ENCODE data around the gene PEA15.

The PEA15 gene

DNA sequence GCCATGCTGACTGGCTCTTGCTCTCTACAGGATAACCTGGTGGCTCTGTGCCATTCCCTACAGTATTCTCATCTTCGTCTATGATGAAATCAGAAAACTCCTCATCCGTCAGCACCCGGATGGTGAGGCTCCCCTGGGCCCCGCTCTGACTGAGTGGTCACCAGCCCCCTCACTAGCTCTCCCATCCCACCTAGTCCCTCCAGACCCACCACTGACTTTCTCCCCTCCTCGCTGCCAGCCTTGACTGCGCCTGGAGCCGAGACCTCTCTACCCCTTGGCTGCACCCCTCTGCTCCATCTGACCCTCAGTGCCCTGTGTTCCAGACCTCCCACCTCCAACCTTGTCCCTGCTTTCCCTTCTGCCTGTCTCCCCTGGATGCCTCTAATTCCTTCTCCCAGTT lies 18.9 kb upstream of the PEA15 start:
- Histone ChIP-seq H3K9me3 (ENCODE audit: insufficient read depth, low read depth, low read length) (no peaks in the 10 kb centered on the region), H3K4me3 (ENCODE audit: low read length) (no peak overlapping the region), H3K27ac (ENCODE audit: low read depth, low read length) (no peak overlapping the region), H3K9ac (ENCODE audit: low read depth, low read length) (no peak overlapping the region), H3K36me3 (ENCODE audit: insufficient read depth, low read length) (no peaks in the 10 kb centered on the region), H3K4me1 (ENCODE audit: insufficient read depth, low read length) (peaks cover 5% of the 10 kb centered on the region), H3K27me3 (ENCODE audit: insufficient read depth, low read length) (no peaks in the 10 kb centered on the region)
- WGBS, result 96% methylated on average over 7 of the region's 7 CpGs

DNA sequence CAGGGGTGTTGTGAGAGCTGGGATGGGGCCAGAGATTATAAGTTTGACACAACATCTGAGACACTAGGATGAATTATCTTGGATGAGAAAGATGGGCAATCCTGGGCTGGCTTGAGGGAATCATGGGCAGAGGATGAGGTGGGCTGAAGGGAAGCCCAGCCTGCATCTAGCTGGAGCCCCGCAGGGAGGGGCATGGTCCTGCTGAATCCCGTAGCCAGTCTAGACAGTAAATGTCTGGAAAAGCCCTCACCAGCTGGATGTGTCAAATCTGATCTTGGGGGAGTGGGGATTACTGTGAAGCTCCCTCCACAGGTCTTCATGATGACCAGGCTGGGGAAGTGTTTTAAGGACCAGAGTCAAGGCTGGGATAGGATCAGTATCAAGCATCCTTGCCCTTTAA lies 18.5 kb upstream of the PEA15 start:
- H3K4me1 ChIP-seq (ENCODE audit: insufficient read depth, low read length), result peaks cover 5% of the 10 kb centered on the region
- 84% methylated on average over 2 of the region's 2 CpGs for WGBS

DNA sequence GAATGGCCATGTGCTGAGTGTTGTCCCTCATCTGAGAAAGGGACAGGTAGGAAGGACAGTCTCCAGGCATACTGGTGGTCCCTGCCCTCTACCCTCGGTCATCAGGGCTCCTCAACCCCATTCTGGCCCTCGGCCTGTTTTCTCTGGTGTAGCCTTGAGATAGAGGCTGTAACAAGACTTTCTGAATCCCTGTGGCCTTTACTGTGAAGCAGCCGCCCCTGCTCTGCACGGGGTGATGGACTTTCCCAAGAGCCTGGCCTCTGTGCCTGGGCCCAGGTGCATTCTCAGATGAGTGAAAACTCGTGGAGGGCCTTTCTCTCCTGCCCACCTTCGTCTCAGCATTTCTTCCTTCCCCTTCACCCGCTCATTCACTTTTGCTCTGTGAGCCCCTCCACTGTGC lies 17.8 kb upstream of the PEA15 start:
- Histone ChIP-seq H3K9me3 (ENCODE audit: insufficient read depth, low read depth, low read length) (no peaks in the 10 kb centered on the region), H3K9ac (ENCODE audit: low read depth, low read length) (no peak overlapping the region), H3K4me3 (ENCODE audit: low read length) (no peak overlapping the region), H3K27me3 (ENCODE audit: insufficient read depth, low read length) (no peaks in the 10 kb centered on the region), H3K27ac (ENCODE audit: low read depth, low read length) (no peak overlapping the region), H3K36me3 (ENCODE audit: insufficient read depth, low read length) (no peaks in the 10 kb centered on the region), H3K4me1 (ENCODE audit: insufficient read depth, low read length) (peaks cover 6% of the 10 kb centered on the region)
- WGBS, result 93% methylated on average over 7 of the region's 7 CpGs

More for the DNA sequence above, 18.5 kb upstream of the PEA15 start:
- no peak overlapping the region for H3K27ac ChIP-seq (ENCODE audit: low read depth, low read length)
- H3K27me3 ChIP-seq (ENCODE audit: insufficient read depth, low read length), result no peaks in the 10 kb centered on the region
- no peaks in the 10 kb centered on the region for H3K9me3 ChIP-seq (ENCODE audit: insufficient read depth, low read depth, low read length)
- H3K9ac ChIP-seq (ENCODE audit: low read depth, low read length), result no peak overlapping the region
- H3K36me3 ChIP-seq (ENCODE audit: insufficient read depth, low read length), result no peaks in the 10 kb centered on the region
- no peak overlapping the region for H3K4me3 ChIP-seq (ENCODE audit: low read length)

DNA sequence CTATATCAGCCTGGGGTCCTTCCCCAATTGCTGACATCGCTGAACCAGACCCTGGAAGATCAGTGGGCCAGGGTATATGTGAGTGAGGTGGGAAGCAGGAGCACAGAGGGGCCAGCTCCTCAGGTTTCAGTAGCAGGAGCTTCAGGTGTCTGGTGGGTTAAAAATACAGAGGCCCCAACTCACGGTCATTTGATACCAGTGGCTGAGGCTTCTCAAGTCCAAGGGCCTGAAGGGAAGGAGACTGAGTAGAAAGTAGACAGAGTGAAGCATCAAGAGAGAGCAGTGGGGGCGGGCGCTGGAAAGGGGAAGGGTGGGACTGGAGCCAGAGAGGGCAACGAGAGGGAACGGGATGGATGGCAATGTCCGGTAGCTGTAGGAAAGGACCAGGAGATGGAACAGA lies 16.8 kb upstream of the PEA15 start:
- Histone ChIP-seq H3K36me3 (ENCODE audit: insufficient read depth, low read length) (no peaks in the 10 kb centered on the region), H3K27me3 (ENCODE audit: insufficient read depth, low read length) (no peaks in the 10 kb centered on the region), H3K9ac (ENCODE audit: low read depth, low read length) (no peak overlapping the region), H3K4me1 (ENCODE audit: insufficient read depth, low read length) (peaks cover 14% of the 10 kb centered on the region), H3K4me3 (ENCODE audit: low read length) (no peak overlapping the region), H3K9me3 (ENCODE audit: insufficient read depth, low read depth, low read length) (no peaks in the 10 kb centered on the region), H3K27ac (ENCODE audit: low read depth, low read length) (no peak overlapping the region)
- WGBS, result 91% methylated on average over 7 of the region's 7 CpGs

DNA sequence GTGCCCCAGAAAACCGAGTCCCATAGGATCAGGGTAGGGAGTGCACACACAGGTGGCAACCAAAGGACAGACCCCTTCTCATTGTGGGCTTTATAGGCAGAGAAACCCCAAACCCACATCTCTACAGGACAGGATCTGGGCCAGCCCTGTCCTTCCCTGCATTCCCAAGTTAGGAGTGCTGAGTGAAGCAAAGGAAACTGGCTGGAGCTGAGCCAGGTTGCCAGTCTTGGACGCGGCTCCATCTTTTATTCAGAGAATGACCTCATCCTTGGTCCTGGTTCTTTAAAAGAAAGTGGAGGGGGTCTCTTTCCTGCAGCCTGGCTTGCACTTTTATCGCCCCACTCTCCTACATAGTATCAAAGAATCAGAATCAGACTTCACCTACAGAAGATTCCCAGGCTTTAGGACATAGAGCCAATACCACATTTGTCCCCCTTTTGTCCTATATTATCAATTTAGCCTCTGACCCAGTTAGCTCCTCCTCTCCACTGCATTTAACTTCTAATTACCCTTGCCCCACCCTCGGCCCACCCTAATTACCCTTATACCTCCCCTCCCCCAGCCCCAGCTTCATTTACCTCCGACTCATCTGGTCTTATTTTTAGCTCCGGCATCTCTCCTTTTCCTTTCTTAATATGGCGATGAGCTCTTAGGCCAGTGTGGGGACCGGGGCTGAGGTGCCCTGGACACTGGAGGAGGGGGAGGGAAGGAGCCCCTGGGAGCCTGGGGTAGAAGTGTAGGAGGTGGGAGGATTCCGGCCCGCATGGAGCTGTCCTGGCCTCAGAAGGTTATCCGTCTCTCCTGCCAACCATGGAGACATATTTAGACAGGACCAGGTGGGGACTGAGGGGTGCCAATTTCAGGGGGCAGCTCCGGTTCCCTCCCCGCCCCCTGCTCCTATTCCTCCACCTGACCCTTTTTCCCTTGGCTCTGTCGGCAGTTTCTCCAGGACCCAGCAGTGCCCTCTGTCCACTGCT lies 15.2 kb upstream of the PEA15 start, which contains the start of gene CASQ1:
CASQ1 (plus strand) TSS at position 927 of the 977 bp plus-strand sequence. CDS start 177 bp downstream, outside the sequence.
- no peak within 1 kb of the TSS for H3K27ac ChIP-seq (ENCODE audit: low read depth, low read length)
- no peaks in the 10 kb centered on the region for H3K9me3 ChIP-seq (ENCODE audit: insufficient read depth, low read depth, low read length)
- no peak within 1 kb of the TSS for H3K9ac ChIP-seq (ENCODE audit: low read depth, low read length)
- no peak within 1 kb of the TSS for H3K4me3 ChIP-seq (ENCODE audit: low read length)
- peaks cover 18% of the 10 kb centered on the region for H3K4me1 ChIP-seq (ENCODE audit: insufficient read depth, low read length)
- WGBS, result 80% methylated on average over 15 of the region's 15 CpGs
- H3K27me3 ChIP-seq (ENCODE audit: insufficient read depth, low read length), result no peaks in the 10 kb centered on the region
- no peaks in the 10 kb centered on the region for H3K36me3 ChIP-seq (ENCODE audit: insufficient read depth, low read length)

DNA sequence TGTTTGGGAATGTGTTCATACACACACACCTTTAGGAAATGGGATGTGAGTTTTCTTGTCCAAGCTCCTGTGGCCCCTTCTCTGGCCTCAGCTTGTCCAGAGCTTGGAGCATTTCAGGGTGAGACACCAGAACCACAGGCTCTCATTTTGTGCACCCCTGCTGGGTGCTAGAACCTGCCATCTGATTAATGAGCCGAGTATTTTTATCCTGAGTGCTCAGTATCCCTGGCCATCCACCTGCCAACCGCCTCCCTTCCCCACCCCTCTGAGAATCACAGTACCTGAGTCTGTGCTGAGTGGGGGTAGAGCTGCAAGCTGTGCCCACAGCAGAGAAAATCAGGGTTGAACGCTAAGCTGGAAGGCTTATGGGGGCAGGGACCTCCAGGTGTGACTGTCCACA lies 13.4 kb upstream of the PEA15 start:
- Histone ChIP-seq H3K9me3 (ENCODE audit: insufficient read depth, low read depth, low read length) (no peaks in the 10 kb centered on the region), H3K9ac (ENCODE audit: low read depth, low read length) (no peak overlapping the region), H3K4me3 (ENCODE audit: low read length) (no peak overlapping the region), H3K27ac (ENCODE audit: low read depth, low read length) (no peak overlapping the region), H3K36me3 (ENCODE audit: insufficient read depth, low read length) (no peaks in the 10 kb centered on the region), H3K27me3 (ENCODE audit: insufficient read depth, low read length) (no peaks in the 10 kb centered on the region), H3K4me1 (ENCODE audit: insufficient read depth, low read length) (peaks cover 18% of the 10 kb centered on the region)
- 92% methylated on average over 3 of the region's 3 CpGs for WGBS

- Histone ChIP-seq H3K9ac (ENCODE audit: low read depth, low read length) (no peak overlapping the region), H3K4me3 (ENCODE audit: low read length) (no peak overlapping the region), H3K36me3 (ENCODE audit: insufficient read depth, low read length) (no peaks in the 10 kb centered on the region), H3K27ac (ENCODE audit: low read depth, low read length) (no peak overlapping the region), H3K4me1 (ENCODE audit: insufficient read depth, low read length) (peaks cover 18% of the 10 kb centered on the region), H3K27me3 (ENCODE audit: insufficient read depth, low read length) (no peaks in the 10 kb centered on the region), H3K9me3 (ENCODE audit: insufficient read depth, low read depth, low read length) (no peaks in the 10 kb centered on the region)
These were observed 12.9 kb upstream of the PEA15 start for GRCh38 chr1:160192234-160192633.

DNA sequence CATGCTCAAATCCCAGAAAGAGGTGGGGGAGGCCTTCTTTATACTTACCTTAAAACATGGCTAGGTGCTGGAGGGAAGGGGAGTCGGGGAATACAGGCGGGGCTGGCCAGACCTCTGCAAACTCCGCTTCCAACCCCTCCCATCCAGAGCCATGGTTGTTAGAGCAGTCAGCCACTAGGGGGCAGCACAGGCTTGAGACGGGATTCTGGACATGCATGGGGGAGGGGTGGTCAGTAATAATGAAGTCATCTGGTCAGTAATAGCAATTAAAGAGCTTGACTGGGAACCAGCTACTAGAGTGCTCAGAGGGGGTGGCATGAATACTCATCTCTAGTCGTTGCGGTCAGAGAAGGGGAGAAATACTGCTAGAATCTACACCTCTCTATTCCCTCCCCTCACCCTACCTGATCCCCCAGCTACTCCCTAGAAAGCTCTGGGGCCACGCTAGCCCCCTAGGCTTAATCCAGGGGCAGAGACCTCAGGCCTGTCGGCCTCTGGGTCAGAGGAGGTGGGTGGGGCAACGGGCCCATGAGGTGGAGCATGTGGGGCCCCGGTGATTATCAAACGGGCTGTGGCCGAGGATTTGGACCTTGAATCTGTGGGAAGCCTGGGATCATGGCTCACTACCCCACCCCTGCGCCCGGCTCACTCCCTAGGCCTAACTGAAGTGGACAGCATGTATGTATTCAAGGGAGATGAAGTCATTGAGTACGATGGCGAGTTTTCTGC lies 11.9 kb upstream of the PEA15 start:
- Histone ChIP-seq H3K27ac (ENCODE audit: low read depth, low read length) (no peak overlapping the region), H3K9ac (ENCODE audit: low read depth, low read length) (no peak overlapping the region), H3K9me3 (ENCODE audit: insufficient read depth, low read depth, low read length) (no peaks in the 10 kb centered on the region), H3K27me3 (ENCODE audit: insufficient read depth, low read length) (no peaks in the 10 kb centered on the region), H3K4me1 (ENCODE audit: insufficient read depth, low read length) (peaks cover 18% of the 10 kb centered on the region), H3K4me3 (ENCODE audit: low read length) (peak overlapping the region; percentile 21; the same call in 1 of the 2 replicates), H3K36me3 (ENCODE audit: insufficient read depth, low read length) (no peaks in the 10 kb centered on the region)
- WGBS, result 44% methylated on average over 12 of the region's 16 CpGs

GRCh38 chr1:160193832-160194736 lies 11.1 kb upstream of the PEA15 start:
- H3K9ac ChIP-seq (ENCODE audit: low read depth, low read length), result no peak overlapping the region
- H3K36me3 ChIP-seq (ENCODE audit: insufficient read depth, low read length), result no peaks in the 10 kb centered on the region
- no peak overlapping the region for H3K27ac ChIP-seq (ENCODE audit: low read depth, low read length)
- H3K27me3 ChIP-seq (ENCODE audit: insufficient read depth, low read length), result no peaks in the 10 kb centered on the region
- no peaks in the 10 kb centered on the region for H3K9me3 ChIP-seq (ENCODE audit: insufficient read depth, low read depth, low read length)
- H3K4me3 ChIP-seq (ENCODE audit: low read length), result no peak overlapping the region
- H3K4me1 ChIP-seq (ENCODE audit: insufficient read depth, low read length), result peaks cover 18% of the 10 kb centered on the region
- WGBS, result 74% methylated on average over 9 of the region's 9 CpGs

- H3K9ac ChIP-seq (ENCODE audit: low read depth, low read length), result no peak overlapping the region
- no peak overlapping the region for H3K4me3 ChIP-seq (ENCODE audit: low read length)
- 98% methylated on average over 2 of the region's 2 CpGs for WGBS
- H3K4me1 ChIP-seq (ENCODE audit: insufficient read depth, low read length), result peaks cover 18% of the 10 kb centered on the region
- H3K27me3 ChIP-seq (ENCODE audit: insufficient read depth, low read length), result no peaks in the 10 kb centered on the region
- no peaks in the 10 kb centered on the region for H3K36me3 ChIP-seq (ENCODE audit: insufficient read depth, low read length)
- no peaks in the 10 kb centered on the region for H3K9me3 ChIP-seq (ENCODE audit: insufficient read depth, low read depth, low read length)
- no peak overlapping the region for H3K27ac ChIP-seq (ENCODE audit: low read depth, low read length)
These were observed 10.5 kb upstream of the PEA15 start for GRCh38 chr1:160194737-160195059.
